IgD-negative memory B cell (primary cell): Measurements from ENCODE around the gene WDHD1. TPM values are rescaled to one million over a fixed set of nuclear protein-coding genes. Genes with fewer than 3 reads are reported as not detected.
"Not testable (repeated sequence)": the region's sequence is repeated elsewhere in the genome, so short reads cannot be mapped to it uniquely, and the experiment has no call there.

Experiments used
- H3K27ac Mint-ChIP-seq, 3 donors: one replicate each; pipeline ENCODE4 v1.8.0; 2020 to 2022; ENCODE audit warnings: mild to moderate bottlenecking in 3 of 3, mixed read lengths in 3 of 3, moderate library complexity in 1 of 3
- H3K27me3 Mint-ChIP-seq: one replicate; pipeline ENCODE4 v1.8.0; 2021; ENCODE audit warnings: mixed read lengths
- H3K36me3 Mint-ChIP-seq: one replicate; pipeline ENCODE4 v1.8.0; 2020; ENCODE audit warnings: mild to moderate bottlenecking, mixed read lengths
- H3K4me1 Mint-ChIP-seq, 3 donors: one replicate each; pipeline ENCODE4 v1.8.0; 2020 to 2022; ENCODE audit warnings: mixed read lengths in 3 of 3, mild to moderate bottlenecking in 1 of 3
- H3K4me3 Mint-ChIP-seq, 4 donors: one replicate each; pipeline ENCODE4 v1.8.0; 2020 to 2022; ENCODE audit warnings: mild to moderate bottlenecking in 4 of 4, mixed read lengths in 4 of 4, moderate library complexity in 3 of 4
- H3K9me3 Mint-ChIP-seq, 3 donors: one replicate each; pipeline ENCODE4 v1.8.0; 2020 to 2021; ENCODE audit warnings: mixed read lengths in 3 of 3, mild to moderate bottlenecking in 1 of 3
- polyA plus RNA-seq: library from polyadenylated mRNA; unstranded; fragments of 300-500 nt; fragmentation: Illumina TruSeq; gene quantifications from one replicate; pipeline ENCODE4 v1.2.3, GENCODE V29; 2021

Gene WDHD1
- 3.9 TPM for polyA plus RNA-seq

GRCh38 chr14:55026793-55027561, at the start of gene WDHD1, which contains the start of gene SOCS4:
Gene WDHD1, minus strand, starts transcription at chr14:55027099. Its CDS starts 312 bp downstream, at chr14:55026787.
Gene SOCS4, plus strand, starts transcription at chr14:55027236. Its CDS starts 15,806 bp downstream, at chr14:55043042.
- Mint-ChIP-seq H3K9me3 (no peaks in the 10 kb centered on the region), H3K27ac (peak within 1 kb of the TSS; percentile 92 to 98 (median 95)), H3K36me3 (peaks cover 2% of the 10 kb centered on the region), H3K27me3 (no peaks in the 10 kb centered on the region), H3K4me1 (peaks cover 34 to 57% (median 45%) of the 10 kb centered on the region in 3 donors), H3K4me3 (peak within 1 kb of the TSS; percentile 92 to 99 (median 98))

DNA sequence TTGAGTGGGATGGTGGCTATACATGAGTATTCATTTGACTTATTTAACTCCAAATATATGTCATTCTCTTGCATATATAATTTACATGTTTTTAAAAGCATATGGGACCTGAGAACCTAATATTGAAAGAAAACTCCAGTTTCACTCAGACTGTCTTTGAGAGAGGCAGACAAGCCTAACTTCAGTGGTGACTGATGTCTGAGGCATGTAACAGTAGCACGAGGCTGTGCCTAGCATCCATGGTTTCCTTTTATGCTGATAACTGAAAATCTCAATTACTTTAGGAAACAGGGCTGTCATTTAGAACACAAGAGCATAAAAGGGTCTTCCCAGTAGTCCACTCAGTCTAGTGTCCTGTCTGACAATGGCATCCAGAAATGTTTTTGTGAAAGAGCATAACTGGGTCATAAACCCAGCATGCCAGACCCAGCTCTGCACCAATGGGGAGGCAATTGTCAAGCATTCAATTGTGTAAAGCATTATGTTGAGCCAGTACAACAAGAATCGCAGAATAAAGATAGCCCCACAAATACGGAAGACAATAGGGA, 48.8 kb upstream of the WDHD1 start:
- Mint-ChIP-seq H3K36me3 (no peaks in the 10 kb centered on the region), H3K4me3 (peak overlapping the region in 2 of 4 donors; percentile 75 to 93), H3K4me1 (peaks cover 27 to 42% (median 28%) of the 10 kb centered on the region in 3 donors), H3K9me3 (no peaks in the 10 kb centered on the region), H3K27me3 (no peaks in the 10 kb centered on the region), H3K27ac (no peak overlapping the region)

- H3K9me3 Mint-ChIP-seq, result no peaks in the 10 kb centered on the region
- H3K27ac Mint-ChIP-seq, result peak overlapping the region; percentile 8 to 92 (median 36)
- no peaks in the 10 kb centered on the region for H3K27me3 Mint-ChIP-seq
- H3K4me3 Mint-ChIP-seq, result peak overlapping the region; percentile 19 to 93 (median 81)
- H3K4me1 Mint-ChIP-seq, result peaks cover 28 to 43% (median 32%) of the 10 kb centered on the region in 3 donors
- no peaks in the 10 kb centered on the region for H3K36me3 Mint-ChIP-seq
Measured at GRCh38 chr14:55074662-55075061, 47.8 kb upstream of the WDHD1 start.

- peak overlapping the region in 2 of 4 donors; percentile 19 to 84 for H3K4me3 Mint-ChIP-seq
- peak overlapping the region; percentile 8 to 36 (median 16) for H3K27ac Mint-ChIP-seq
- no peaks in the 10 kb centered on the region for H3K9me3 Mint-ChIP-seq
- H3K36me3 Mint-ChIP-seq, result no peaks in the 10 kb centered on the region
- H3K27me3 Mint-ChIP-seq, result no peaks in the 10 kb centered on the region
- H3K4me1 Mint-ChIP-seq, result peaks cover 28 to 42% (median 33%) of the 10 kb centered on the region in 3 donors
Measured at GRCh38 chr14:55073856-55074255, 47.0 kb upstream of the WDHD1 start.

- peak overlapping the region; percentile 71 to 93 (median 78) for H3K4me3 Mint-ChIP-seq
- no peaks in the 10 kb centered on the region for H3K9me3 Mint-ChIP-seq
- no peaks in the 10 kb centered on the region for H3K36me3 Mint-ChIP-seq
- peak overlapping the region; percentile 92 to 98 (median 97) for H3K27ac Mint-ChIP-seq
- H3K4me1 Mint-ChIP-seq, result peaks cover 33 to 47% (median 33%) of the 10 kb centered on the region in 3 donors
- no peaks in the 10 kb centered on the region for H3K27me3 Mint-ChIP-seq
Measured at GRCh38 chr14:55071870-55072640, 45.2 kb upstream of the WDHD1 start.

GRCh38 chr14:55070981-55071411, 44.1 kb upstream of the WDHD1 start:
- Mint-ChIP-seq H3K36me3 (no peaks in the 10 kb centered on the region), H3K4me3 (peak overlapping the region in 3 of 4 donors; percentile 76 to 93 (median 90)), H3K27ac (peak overlapping the region; percentile 83 to 97 (median 92)), H3K27me3 (no peaks in the 10 kb centered on the region), H3K4me1 (peaks cover 39 to 51% (median 39%) of the 10 kb centered on the region in 3 donors), H3K9me3 (no peaks in the 10 kb centered on the region)

DNA sequence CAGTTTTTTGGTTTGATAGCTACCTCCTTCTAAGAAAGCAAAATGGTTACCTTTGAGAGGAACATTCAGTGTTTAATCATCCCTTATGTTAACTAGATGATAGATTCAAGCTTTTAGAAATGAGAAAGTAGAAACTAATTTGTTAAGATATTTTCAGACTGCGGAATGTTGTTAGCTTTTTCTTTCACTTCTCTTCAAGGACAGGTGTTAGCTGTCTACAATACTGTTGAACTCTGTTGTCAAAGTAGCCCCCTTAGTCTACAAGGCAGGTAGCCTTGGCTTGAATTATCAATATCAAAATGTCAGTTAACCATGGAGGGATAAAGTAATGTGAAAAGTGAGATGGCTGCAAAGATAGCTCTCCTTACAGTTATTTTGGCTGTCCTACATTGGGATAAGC, 39.3 kb upstream of the WDHD1 start:
- H3K27ac Mint-ChIP-seq, result peak overlapping the region in 2 of 3 donors; percentile 36 to 88
- H3K9me3 Mint-ChIP-seq, result no peaks in the 10 kb centered on the region
- peak overlapping the region in 2 of 4 donors; percentile 14 to 58 for H3K4me3 Mint-ChIP-seq
- H3K4me1 Mint-ChIP-seq, result peaks cover 19 to 21% (median 19%) of the 10 kb centered on the region in 3 donors
- H3K36me3 Mint-ChIP-seq, result no peaks in the 10 kb centered on the region
- no peaks in the 10 kb centered on the region for H3K27me3 Mint-ChIP-seq

DNA sequence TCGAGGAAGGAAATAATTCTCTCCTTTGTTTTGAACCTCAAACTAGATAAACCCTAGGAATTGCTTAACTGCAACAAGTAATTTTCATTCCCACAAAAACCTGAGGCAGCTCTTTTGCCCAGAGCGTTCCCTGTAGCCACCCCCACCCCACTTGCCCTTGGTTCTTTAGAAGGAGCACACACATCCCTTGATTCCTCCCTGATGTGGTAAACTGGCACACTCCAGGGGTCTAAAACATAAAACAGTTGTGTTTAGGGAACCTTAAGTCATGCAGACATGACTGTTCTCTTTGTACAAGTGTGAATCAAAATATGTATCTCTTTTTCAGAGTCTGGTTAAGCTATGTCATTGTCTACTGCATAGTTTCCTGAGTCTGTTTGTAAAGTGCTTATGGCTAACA, 38.5 kb upstream of the WDHD1 start:
- peaks cover 13 to 17% (median 16%) of the 10 kb centered on the region in 3 donors for H3K4me1 Mint-ChIP-seq
- no peak overlapping the region for H3K4me3 Mint-ChIP-seq
- H3K9me3 Mint-ChIP-seq, result no peaks in the 10 kb centered on the region
- H3K27me3 Mint-ChIP-seq, result no peaks in the 10 kb centered on the region
- no peak overlapping the region for H3K27ac Mint-ChIP-seq
- no peaks in the 10 kb centered on the region for H3K36me3 Mint-ChIP-seq

DNA sequence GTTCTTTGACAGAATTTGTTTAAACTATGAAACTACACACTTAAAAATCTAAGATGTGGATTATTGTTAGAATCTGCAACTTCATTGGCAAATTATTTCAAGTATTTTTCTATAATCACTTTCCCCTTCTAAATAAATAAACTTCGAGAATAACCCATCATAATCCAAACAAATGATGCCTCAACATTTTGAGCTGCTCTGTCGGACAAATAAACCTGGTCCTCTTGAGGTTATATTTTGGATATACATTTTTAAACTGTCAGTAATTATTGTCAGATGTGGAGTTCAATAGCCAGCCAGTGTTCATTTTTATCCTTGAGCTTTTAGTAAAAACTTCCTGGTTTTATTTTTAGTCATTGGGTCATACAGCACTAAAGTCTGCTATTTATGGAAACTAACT, 38.0 kb upstream of the WDHD1 start:
- H3K9me3 Mint-ChIP-seq, H3K36me3 Mint-ChIP-seq, H3K27ac Mint-ChIP-seq, H3K27me3 Mint-ChIP-seq: not testable (repeated sequence)
- H3K4me3 Mint-ChIP-seq, result peak overlapping the region in 1 of 4 donors; percentile 5
- peaks cover 13 to 19% (median 16%) of the 10 kb centered on the region in 3 donors for H3K4me1 Mint-ChIP-seq

DNA sequence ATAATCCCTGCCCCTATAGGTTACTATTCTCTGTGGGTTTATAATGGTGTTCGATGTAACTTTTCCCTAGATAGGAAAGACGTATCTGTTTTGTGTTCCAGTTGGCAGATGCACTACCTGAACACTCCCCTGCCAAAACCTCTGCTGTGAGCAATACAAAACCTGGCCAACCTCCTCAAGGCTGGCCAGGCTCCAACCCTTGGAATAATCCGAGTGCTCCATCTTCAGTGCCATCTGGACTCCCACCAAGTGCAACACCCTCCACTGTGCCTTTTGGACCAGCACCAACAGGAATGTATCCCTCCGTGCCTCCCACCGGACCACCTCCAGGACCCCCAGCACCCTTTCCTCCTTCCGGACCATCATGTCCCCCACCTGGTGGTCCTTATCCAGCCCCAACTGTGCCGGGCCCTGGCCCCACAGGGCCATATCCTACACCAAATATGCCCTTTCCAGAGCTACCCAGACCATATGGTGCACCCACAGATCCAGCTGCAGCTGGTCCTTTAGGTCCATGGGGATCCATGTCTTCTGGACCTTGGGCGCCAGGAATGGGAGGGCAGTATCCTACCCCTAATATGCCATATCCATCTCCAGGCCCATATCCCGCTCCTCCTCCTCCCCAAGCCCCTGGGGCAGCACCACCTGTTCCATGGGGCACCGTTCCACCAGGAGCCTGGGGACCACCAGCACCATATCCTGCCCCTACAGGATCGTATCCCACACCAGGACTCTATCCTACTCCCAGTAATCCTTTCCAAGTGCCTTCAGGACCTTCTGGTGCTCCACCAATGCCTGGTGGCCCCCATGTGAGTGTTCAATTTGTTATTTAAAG, 35.8 kb upstream of the WDHD1 start:
- H3K4me3 Mint-ChIP-seq, result no peak overlapping the region
- H3K27ac Mint-ChIP-seq, result peak overlapping the region in 1 of 3 donors; percentile 41
- peaks cover 3% of the 10 kb centered on the region for H3K36me3 Mint-ChIP-seq
- peaks cover 18 to 29% (median 21%) of the 10 kb centered on the region in 3 donors for H3K4me1 Mint-ChIP-seq
- no peaks in the 10 kb centered on the region for H3K9me3 Mint-ChIP-seq
- no peaks in the 10 kb centered on the region for H3K27me3 Mint-ChIP-seq

- Mint-ChIP-seq H3K27ac (peak overlapping the region; percentile 63 to 70 (median 70)), H3K4me3 (peak overlapping the region in 1 of 4 donors; percentile 4), H3K36me3 (peaks cover 9% of the 10 kb centered on the region), H3K9me3 (no peaks in the 10 kb centered on the region), H3K4me1 (peaks cover 21 to 35% (median 21%) of the 10 kb centered on the region in 3 donors), H3K27me3 (no peaks in the 10 kb centered on the region)
Measured at GRCh38 chr14:55059333-55059732, 32.4 kb upstream of the WDHD1 start.

- Mint-ChIP-seq H3K4me1 (peaks cover 25 to 44% (median 27%) of the 10 kb centered on the region in 3 donors), H3K27ac (peak overlapping the region in 2 of 3 donors; percentile 59 to 83), H3K4me3 (peak overlapping the region in 1 of 4 donors; percentile 53), H3K36me3 (peaks cover 10% of the 10 kb centered on the region), H3K9me3 (no peaks in the 10 kb centered on the region), H3K27me3 (no peaks in the 10 kb centered on the region)
Measured at GRCh38 chr14:55057919-55058318, 31.0 kb upstream of the WDHD1 start.

DNA sequence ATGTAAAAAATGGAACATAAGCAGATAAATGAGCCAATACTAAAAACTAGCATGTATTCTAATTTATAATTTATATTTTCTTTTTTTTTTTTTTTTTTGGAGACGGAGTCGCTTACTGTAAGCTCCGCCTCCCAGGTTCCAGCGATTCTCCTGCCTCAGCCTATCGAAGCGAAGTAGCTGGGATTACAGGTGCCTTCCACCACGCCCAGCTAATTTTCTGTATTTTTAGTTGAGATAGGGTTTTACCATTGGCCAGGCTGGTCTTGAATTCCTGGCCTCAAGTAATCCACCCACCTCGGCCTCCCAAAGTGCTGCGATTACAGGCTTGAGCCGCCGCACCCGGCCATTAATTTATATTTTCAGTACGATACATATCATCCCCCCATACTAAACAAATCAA, 27.2 kb upstream of the WDHD1 start:
- peaks cover 10% of the 10 kb centered on the region for H3K36me3 Mint-ChIP-seq
- H3K4me1 Mint-ChIP-seq, result peaks cover 26 to 48% (median 31%) of the 10 kb centered on the region in 3 donors
- H3K9me3 Mint-ChIP-seq, result no peaks in the 10 kb centered on the region
- no peaks in the 10 kb centered on the region for H3K27me3 Mint-ChIP-seq
- peak overlapping the region in 2 of 3 donors; percentile 24 to 100 for H3K27ac Mint-ChIP-seq
- H3K4me3 Mint-ChIP-seq, result peak overlapping the region in 2 of 4 donors; percentile 45 to 81

DNA sequence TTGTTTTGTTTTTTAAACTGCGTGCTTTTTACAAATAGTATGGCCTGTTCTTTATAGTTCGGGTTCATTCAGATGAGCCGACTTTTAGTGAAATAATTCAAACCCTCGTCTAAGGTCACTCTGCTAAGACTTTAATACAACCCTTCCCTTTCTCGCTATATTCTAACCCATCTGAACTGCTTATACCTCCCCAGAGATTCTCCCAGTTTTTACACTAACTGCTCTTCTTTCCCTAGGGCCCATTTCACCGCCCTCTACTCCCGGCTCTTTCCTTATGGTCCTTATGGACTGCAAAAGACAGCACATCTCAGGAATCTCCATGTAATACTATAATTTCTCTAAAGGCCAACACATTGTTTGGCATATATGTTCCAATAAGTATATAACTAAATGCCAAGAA, 26.6 kb upstream of the WDHD1 start:
- Mint-ChIP-seq H3K4me1 (peaks cover 26 to 48% (median 31%) of the 10 kb centered on the region in 3 donors), H3K36me3 (peaks cover 10% of the 10 kb centered on the region), H3K4me3 (peak overlapping the region; percentile 28 to 99 (median 81)), H3K9me3 (no peaks in the 10 kb centered on the region), H3K27me3 (no peaks in the 10 kb centered on the region), H3K27ac (peak overlapping the region in 2 of 3 donors; percentile 83 to 100)
